Measurements from ENCODE around the gene FAM163A.
A peak's percentile ranks its signal among the peaks of the same experiment; 100 is the strongest.
"Not testable (repeated sequence)": the region's sequence is repeated elsewhere in the genome, so short reads cannot be mapped to it uniquely, and the experiment has no call there.

Gene FAM163A

DNA sequence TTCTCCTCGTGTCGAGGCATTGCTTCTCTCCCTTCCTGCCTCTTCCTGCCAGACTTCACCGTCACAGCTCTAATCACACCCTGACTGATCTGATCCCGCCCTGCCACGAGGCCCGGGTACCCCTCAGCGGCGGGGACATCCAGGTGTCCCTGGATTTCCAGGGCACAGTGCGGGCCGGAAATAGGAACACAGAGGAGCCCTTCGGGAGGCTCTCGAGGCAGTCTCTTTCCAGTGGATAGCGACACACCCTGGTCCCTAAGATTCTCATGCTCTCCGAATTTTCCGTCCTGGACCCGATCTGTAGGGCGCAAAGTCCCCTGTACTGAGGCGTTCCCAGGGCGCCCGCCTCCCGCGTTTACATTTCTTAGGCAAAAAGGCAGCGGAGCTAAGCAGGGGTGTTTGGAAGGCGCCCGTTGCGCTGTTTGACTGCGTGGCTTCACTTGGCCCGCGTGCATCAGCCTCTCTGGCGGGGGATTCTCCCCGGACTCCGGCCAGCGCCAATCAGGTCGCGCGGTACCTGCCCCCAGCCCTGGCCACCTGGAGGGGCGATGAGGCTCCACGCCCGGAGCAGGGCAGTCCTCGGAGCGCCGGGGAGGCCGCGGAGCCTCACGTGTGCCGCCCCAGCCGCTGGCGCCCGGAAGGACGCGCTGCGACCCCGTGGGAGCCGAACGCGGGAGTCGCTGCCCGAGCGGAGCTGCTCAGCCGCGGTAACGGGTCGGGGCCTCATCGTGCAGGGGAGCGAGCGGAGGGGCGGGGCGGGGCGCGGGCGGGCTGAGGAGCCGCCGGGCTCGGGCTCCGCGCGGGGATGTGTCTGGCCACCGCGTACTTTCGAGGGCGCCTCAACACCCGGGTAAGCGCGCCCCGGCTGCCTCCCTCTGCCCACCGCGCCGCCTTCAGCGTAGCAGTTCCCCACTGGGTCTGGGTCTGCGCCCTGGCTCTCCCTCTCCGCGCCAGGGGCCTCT, at the start of gene FAM163A:
Gene FAM163A (plus strand): TSS at position 575 of the 962 bp plus-strand sequence. CDS start 69,807 bp downstream, outside the sequence.
- DNase-seq (ENCODE audit: low spot score): peak; percentile 32
- in situ Hi-C loops (cut with MboI; ENCODE audit: low sequenced_read_pairs, unreplicated experiment): no loop called here
- TF ChIP-seq, protein P1, sequence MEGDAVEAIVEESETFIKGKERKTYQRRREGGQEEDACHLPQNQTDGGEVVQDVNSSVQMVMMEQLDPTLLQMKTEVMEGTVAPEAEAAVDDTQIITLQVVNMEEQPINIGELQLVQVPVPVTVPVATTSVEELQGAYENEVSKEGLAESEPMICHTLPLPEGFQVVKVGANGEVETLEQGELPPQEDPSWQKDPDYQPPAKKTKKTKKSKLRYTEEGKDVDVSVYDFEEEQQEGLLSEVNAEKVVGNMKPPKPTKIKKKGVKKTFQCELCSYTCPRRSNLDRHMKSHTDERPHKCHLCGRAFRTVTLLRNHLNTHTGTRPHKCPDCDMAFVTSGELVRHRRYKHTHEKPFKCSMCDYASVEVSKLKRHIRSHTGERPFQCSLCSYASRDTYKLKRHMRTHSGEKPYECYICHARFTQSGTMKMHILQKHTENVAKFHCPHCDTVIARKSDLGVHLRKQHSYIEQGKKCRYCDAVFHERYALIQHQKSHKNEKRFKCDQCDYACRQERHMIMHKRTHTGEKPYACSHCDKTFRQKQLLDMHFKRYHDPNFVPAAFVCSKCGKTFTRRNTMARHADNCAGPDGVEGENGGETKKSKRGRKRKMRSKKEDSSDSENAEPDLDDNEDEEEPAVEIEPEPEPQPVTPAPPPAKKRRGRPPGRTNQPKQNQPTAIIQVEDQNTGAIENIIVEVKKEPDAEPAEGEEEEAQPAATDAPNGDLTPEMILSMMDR (IDR thresholded peaks at IDR 0.05; ENCODE audit: borderline replicate concordance, control extremely low read depth, extremely low read depth, insufficient read depth, missing control alignments): no peak

DNA sequence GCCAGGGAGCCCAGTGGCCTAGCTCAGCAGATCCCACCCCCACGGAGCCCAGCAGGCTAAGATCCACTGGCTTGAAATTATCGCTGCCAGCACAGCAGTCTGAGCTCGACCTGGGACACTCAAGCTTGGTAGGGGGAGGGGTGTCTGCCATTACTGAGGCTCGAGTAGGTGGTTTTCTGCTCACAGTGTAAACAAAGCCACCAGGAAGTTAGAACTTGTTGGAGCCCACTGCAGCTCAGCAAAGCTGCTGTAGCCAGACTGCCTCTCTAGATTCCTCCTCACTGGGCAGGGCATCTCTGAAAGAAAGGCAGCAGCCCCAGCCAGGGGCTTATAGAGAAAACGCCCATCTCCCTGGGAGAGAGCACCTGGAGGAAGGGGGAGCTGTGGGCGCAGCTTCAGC, 48.6 kb upstream of the FAM163A start:
- in situ Hi-C loops (cut with MboI; ENCODE audit: low sequenced_read_pairs, unreplicated experiment); DNase-seq (ENCODE audit: low spot score): not testable (repeated sequence)

- TF ChIP-seq, protein P1 (IDR thresholded peaks at IDR 0.05; ENCODE audit: borderline replicate concordance, control extremely low read depth, extremely low read depth, insufficient read depth, missing control alignments): no peak
- in situ Hi-C loops (cut with MboI; ENCODE audit: low sequenced_read_pairs, unreplicated experiment): no loop called here
- no peak for DNase-seq (ENCODE audit: low spot score)
Measured at GRCh38 chr1:179702946-179703539, 40.0 kb upstream of the FAM163A start.

GRCh38 chr1:179706339-179706941, 36.7 kb upstream of the FAM163A start:
- DNase-seq (ENCODE audit: low spot score): peak; percentile 54
- in situ Hi-C loops (cut with MboI; ENCODE audit: low sequenced_read_pairs, unreplicated experiment): no loop called here
- TF ChIP-seq, protein P1 (IDR thresholded peaks at IDR 0.05; ENCODE audit: borderline replicate concordance, control extremely low read depth, extremely low read depth, insufficient read depth, missing control alignments): peak; percentile 59

DNA sequence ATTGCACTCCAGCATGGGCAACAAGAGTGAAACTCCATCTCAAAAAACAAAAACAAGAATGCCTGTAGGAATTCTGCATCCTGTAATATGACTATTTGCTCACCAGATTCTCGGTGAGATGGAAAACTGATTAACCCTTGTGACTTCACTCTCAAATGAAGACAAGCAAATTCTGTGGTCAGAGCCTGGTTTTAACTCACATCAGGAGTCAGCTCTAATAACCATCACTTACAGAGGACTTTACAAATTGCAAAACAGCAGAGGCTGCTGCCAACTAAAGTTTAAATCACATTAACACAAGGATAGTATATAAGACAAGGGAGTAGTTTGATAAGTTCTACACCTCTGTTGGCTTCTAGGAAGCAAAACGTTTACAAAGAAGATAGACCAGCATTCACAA, 35.7 kb upstream of the FAM163A start:
- in situ Hi-C loops (cut with MboI; ENCODE audit: low sequenced_read_pairs, unreplicated experiment): no loop called here
- no peak for DNase-seq (ENCODE audit: low spot score)
- TF ChIP-seq, protein P1 (IDR thresholded peaks at IDR 0.05; ENCODE audit: borderline replicate concordance, control extremely low read depth, extremely low read depth, insufficient read depth, missing control alignments): no peak

GRCh38 chr1:179708434-179709195, 34.5 kb upstream of the FAM163A start:
- TF ChIP-seq, protein P1 (IDR thresholded peaks at IDR 0.05; ENCODE audit: borderline replicate concordance, control extremely low read depth, extremely low read depth, insufficient read depth, missing control alignments): no peak
- DNase-seq (ENCODE audit: low spot score): no peak
- in situ Hi-C loops (cut with MboI; ENCODE audit: low sequenced_read_pairs, unreplicated experiment): no loop called here

All from GM13976 (cell line).